ENCODE data around the gene EVA1C.

DNA sequence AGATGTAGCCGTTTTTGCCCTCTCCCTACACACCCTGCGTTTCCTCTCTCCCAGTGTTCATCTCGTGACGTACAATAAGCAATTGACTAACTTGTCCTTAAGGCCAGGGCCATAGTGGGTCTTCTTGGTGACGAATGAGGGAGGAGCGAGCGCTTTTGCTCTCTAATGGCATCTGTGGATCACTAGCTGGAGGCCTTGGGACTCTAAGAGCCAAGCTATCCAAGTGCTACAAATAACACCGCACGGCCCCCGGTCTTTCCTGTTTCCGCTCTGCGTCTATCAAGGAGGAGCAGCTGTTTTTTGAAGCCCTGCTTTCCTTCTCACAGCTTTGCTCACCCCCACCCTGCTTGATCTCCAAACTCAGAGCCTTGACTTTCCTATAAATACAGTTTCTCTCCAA lies 25.2 kb downstream of the EVA1C start:
- TF ChIP-seq POLR2A (IDR thresholded peaks at IDR 0.05) (no peak), EP300 (IDR thresholded peaks at IDR 0.05) (no peak)
- TF ChIP-seq, protein P1, sequence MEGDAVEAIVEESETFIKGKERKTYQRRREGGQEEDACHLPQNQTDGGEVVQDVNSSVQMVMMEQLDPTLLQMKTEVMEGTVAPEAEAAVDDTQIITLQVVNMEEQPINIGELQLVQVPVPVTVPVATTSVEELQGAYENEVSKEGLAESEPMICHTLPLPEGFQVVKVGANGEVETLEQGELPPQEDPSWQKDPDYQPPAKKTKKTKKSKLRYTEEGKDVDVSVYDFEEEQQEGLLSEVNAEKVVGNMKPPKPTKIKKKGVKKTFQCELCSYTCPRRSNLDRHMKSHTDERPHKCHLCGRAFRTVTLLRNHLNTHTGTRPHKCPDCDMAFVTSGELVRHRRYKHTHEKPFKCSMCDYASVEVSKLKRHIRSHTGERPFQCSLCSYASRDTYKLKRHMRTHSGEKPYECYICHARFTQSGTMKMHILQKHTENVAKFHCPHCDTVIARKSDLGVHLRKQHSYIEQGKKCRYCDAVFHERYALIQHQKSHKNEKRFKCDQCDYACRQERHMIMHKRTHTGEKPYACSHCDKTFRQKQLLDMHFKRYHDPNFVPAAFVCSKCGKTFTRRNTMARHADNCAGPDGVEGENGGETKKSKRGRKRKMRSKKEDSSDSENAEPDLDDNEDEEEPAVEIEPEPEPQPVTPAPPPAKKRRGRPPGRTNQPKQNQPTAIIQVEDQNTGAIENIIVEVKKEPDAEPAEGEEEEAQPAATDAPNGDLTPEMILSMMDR (IDR thresholded peaks at IDR 0.05) = no peak

All from ovary (tissue), 3 donors.